ENCODE results near the gene PGAP6. TPM values are rescaled to one million over a fixed set of nuclear protein-coding genes. Genes with fewer than 3 reads are reported as not detected.
"Not testable (repeated sequence)": the region's sequence is repeated elsewhere in the genome, so short reads cannot be mapped to it uniquely, and the experiment has no call there.

PGAP6 gene
- total RNA-seq, 1 donor from 2014 or later: 32.4 TPM

- intact Hi-C loops (cut with micrococcal nuclease): no loop called here
Observed at GRCh38 chr16:333406-334094, 48.2 kb downstream of the PGAP6 start.

- intact Hi-C loops (cut with micrococcal nuclease): not testable (repeated sequence)
Observed at GRCh38 chr16:331181-331814, 50.5 kb downstream of the PGAP6 start.

GRCh38 chr16:330741-331140, 51.0 kb downstream of the PGAP6 start:
- intact Hi-C loops (cut with micrococcal nuclease): no loop called here

GRCh38 chr16:325375-326145, 56.2 kb downstream of the PGAP6 start:
- intact Hi-C loops (cut with micrococcal nuclease): loop anchor here (2.0 kb wide), 1 partner anchor 27 kb away; the partner anchor contains the start of gene AXIN1

- intact Hi-C loops (cut with micrococcal nuclease): loop anchor here (2.0 kb wide), 1 partner anchor 28 kb away; the partner anchor contains the start of gene AXIN1
Observed at GRCh38 chr16:324451-325334, 57.1 kb downstream of the PGAP6 start.

- intact Hi-C loops (cut with micrococcal nuclease): loop anchor here (2.0 kb wide), 1 partner anchor 29 kb away; the partner anchor contains the start of gene AXIN1
Observed at GRCh38 chr16:324201-324450, 57.7 kb downstream of the PGAP6 start.

- intact Hi-C loops (cut with micrococcal nuclease): no loop called here
Observed at GRCh38 chr16:322476-323143, 59.2 kb downstream of the PGAP6 start.

GRCh38 chr16:321532-321931, 60.2 kb downstream of the PGAP6 start:
- intact Hi-C loops (cut with micrococcal nuclease): no loop called here

Other genes with a start within 250 kb of the PGAP6 start
- 33.5 and 35.7 TPM in 2 replicates for gene NPRL3, start 243.3 kb downstream of the PGAP6 start, total RNA-seq
- not detected in 2 replicates for gene HBZ, start 229.3 kb downstream of the PGAP6 start, total RNA-seq
- not detected in 2 replicates for gene HBM, start 216.0 kb downstream of the PGAP6 start, total RNA-seq
- not detected in 2 replicates for gene HBA2, start 209.1 kb downstream of the PGAP6 start, total RNA-seq
- not detected in 2 replicates for gene HBA1, start 205.3 kb downstream of the PGAP6 start, total RNA-seq
- gene HBQ1, start 201.5 kb downstream of the PGAP6 start, total RNA-seq: not detected in 2 replicates
- gene LUC7L, start 152.5 kb downstream of the PGAP6 start, total RNA-seq: 79.1 and 80.8 TPM in 2 replicates
- gene FAM234A, start 147.2 kb downstream of the PGAP6 start, total RNA-seq: 29.4 and 32.2 TPM in 2 replicates
- 0.11 and 0.34 TPM in 2 replicates for gene RGS11, start 106.0 kb downstream of the PGAP6 start, total RNA-seq
- gene ARHGDIG, start 101.4 kb downstream of the PGAP6 start, total RNA-seq: not detected in 2 replicates
- not detected in 2 replicates for gene PDIA2, start 98.8 kb downstream of the PGAP6 start, total RNA-seq
- 31.1 TPM in 2 replicates for gene AXIN1, start 29.3 kb downstream of the PGAP6 start, total RNA-seq
- gene MRPL28, start 11.4 kb downstream of the PGAP6 start, total RNA-seq: 79.6 and 80.2 TPM in 2 replicates
- 59.4 and 60.9 TPM in 2 replicates for gene NME4, start 15.2 kb upstream of the PGAP6 start, total RNA-seq
- gene DECR2, start 19.9 kb upstream of the PGAP6 start, total RNA-seq: 11.5 and 11.8 TPM in 2 replicates
- gene RAB11FIP3, start 43.7 kb upstream of the PGAP6 start, total RNA-seq: 30.6 and 33.3 TPM in 2 replicates
- 87.2 and 89.0 TPM in 2 replicates for gene CAPN15, start 145.7 kb upstream of the PGAP6 start, total RNA-seq
- not detected in 2 replicates for gene PRR35, start 178.4 kb upstream of the PGAP6 start, total RNA-seq
- 1.4 and 1.5 TPM in 2 replicates for gene NHLRC4, start 185.0 kb upstream of the PGAP6 start, total RNA-seq
- 43.3 and 45.7 TPM in 2 replicates for gene PIGQ, start 188.0 kb upstream of the PGAP6 start, total RNA-seq
- 13.6 and 16.3 TPM in 2 replicates for gene RAB40C, start 208.1 kb upstream of the PGAP6 start, total RNA-seq
- 0.75 and 0.77 TPM in 2 replicates for gene WFIKKN1, start 249.0 kb upstream of the PGAP6 start, total RNA-seq

Data from T-helper 2 cell treated with Interferon-gamma antibody and Interleukin-4, amounts not matched to agents 100 ng/mL and 5 ng/mL, for 36 hours (primary cell).